D721Med (cell line): ENCODE data around the gene RETN.
A peak's percentile ranks its signal among the peaks of the same experiment; 100 is the strongest.

Experiments
- DNase-seq: peaks from one replicate; pipeline ENCODE4 v3.0.0; 2011; ENCODE audit warnings: low spot score; ENCODE audit not compliant: insufficient read length
- FAIRE-seq: peaks from 2 replicates; lab custom pipeline; 2011; peaks lifted over from hg19 to GRCh38; lab: Jason Lieb, UNC
- CTCF ChIP-seq: IDR thresholded peaks from 2 replicates; pipeline ENCODE4 v1.5.1; 2012; ENCODE audit warnings: mild to moderate bottlenecking, control low read depth; ENCODE audit not compliant: insufficient read depth; ENCODE audit errors: missing control alignments

Gene RETN

GRCh38 chr19:7645163-7645562 is 23.7 kb upstream of the RETN start:
- no peak for TF ChIP-seq CTCF
- FAIRE-seq (no peak), DNase-seq (no peak)

- FAIRE-seq (no peak), DNase-seq (no peak)
- no peak for TF ChIP-seq CTCF
Measured at GRCh38 chr19:7645656-7646425, 23.0 kb upstream of the RETN start.

GRCh38 chr19:7646426-7646700 is 22.5 kb upstream of the RETN start:
- TF ChIP-seq CTCF, result no peak
- DNase-seq, result no peak
- no peak for FAIRE-seq

GRCh38 chr19:7647156-7647555 is 21.7 kb upstream of the RETN start:
- FAIRE-seq, result no peak
- TF ChIP-seq CTCF, result no peak

DNA sequence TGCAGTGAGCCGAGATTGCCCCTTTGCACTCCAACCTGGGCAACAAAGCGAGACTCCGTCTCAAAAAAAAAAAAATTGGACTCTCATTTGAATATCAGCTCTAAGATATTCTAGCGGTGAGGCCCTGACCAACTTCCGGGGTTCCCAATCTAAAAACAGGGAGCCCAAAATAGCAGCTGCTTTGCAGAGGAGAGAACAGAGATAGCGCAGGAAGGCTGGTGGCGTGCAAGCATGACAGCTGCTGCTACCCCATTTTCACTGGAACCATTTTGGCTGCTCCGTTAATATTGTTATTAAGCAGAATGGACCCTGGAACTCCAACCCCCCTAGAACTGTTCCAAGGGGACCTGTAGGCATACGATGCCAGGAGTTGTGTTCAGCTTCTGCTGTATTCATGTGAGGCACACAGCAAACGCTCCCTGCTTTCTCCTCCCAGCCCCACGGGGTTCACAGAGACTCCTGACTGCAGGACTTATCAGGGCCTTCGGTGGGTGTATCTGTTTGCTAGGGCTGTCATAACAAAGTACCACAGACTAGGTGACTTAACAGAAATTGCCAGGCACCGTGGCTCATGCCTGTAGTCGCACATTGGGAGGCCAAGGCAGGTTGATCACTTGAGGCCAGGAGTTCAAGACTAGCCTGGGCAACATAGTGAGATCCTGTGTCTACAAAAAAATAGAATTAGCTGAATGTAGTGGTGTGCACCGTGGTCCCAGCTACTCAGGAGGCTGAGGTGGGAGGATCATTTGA is 20.4 kb upstream of the RETN start:
- DNase-seq (no peak), FAIRE-seq (no peak)

More at GRCh38 chr19:7647156-7647555, 21.7 kb upstream of the RETN start:
- no peak for DNase-seq

GRCh38 chr19:7650148-7650547 is 18.7 kb upstream of the RETN start:
- FAIRE-seq (no peak), DNase-seq (no peak)
- TF ChIP-seq CTCF, result no peak

More for the DNA sequence above, 20.4 kb upstream of the RETN start:
- TF ChIP-seq CTCF, result no peak

DNA sequence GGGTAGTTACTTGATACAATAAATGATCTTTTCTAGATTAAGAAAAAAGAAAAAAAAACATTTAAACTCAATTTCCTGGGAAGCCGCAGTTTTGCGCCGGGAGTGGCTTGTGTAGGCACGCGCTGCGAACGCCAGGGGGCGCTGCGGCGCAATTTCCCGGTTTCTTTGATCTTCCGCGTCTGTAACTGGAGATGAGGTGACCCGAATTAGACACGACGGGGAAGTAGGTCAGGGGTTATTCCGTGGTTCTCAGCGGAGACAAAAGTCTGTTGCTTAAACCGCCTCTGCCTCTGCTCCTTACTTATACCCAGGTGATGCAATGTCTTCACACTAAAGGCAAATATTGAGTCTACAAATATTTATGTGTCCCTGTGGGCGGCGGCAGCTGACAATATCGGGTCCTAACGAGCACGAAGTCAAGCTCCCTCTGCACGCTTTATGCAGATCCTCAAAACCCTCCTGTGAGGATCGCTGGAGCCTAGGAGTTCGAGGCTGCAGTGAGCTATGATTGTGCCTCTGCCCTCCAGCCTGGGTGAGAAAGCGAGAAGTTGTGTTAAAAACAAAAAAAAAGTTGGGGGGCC is 16.7 kb upstream of the RETN start:
- peak; percentile 87 for TF ChIP-seq CTCF
- peak; percentile 77 for DNase-seq
- FAIRE-seq, result no peak
